Neuronal stem cell (in vitro differentiated cells): Measurements from ENCODE around the gene GLTP.
A peak's percentile ranks its signal among the peaks of the same experiment; 100 is the strongest.

Experiments
- DNase-seq: peaks from one replicate; pipeline ENCODE4 v3.0.0-alpha.2; 2013; ENCODE audit warnings: low spot score
- H2AFZ ChIP-seq: one replicate; pipeline ENCODE4 v1.6.1; 2013; ENCODE audit warnings: mild to moderate bottlenecking, low read length, inconsistent platforms
- H2AK5ac ChIP-seq: 2 replicates; pipeline ENCODE4 v1.6.1; 2013; ENCODE audit warnings: low read depth, mild to moderate bottlenecking, inconsistent platforms, low read length, moderate library complexity, mixed read lengths
- H2BK120ac ChIP-seq: 2 replicates; pipeline ENCODE4 v1.6.1; 2013; ENCODE audit warnings: low read depth, mild to moderate bottlenecking, inconsistent platforms, low read length, moderate library complexity, mixed read lengths
- H2BK12ac ChIP-seq: one replicate; pipeline ENCODE4 v1.6.1; 2013; ENCODE audit warnings: low read length, inconsistent platforms
- H2BK15ac ChIP-seq: 2 replicates; pipeline ENCODE4 v1.6.1; 2013; ENCODE audit warnings: mild to moderate bottlenecking, low read length, inconsistent platforms, mixed read lengths
- H2BK5ac ChIP-seq: one replicate; pipeline ENCODE4 v1.6.1; 2013; ENCODE audit warnings: inconsistent platforms, mild to moderate bottlenecking, low read length, moderate library complexity
- H3K14ac ChIP-seq: one replicate; pipeline ENCODE4 v1.6.1; 2013; ENCODE audit warnings: low read length, inconsistent platforms
- H3K18ac ChIP-seq: 2 replicates; pipeline ENCODE4 v1.6.1; 2013; ENCODE audit warnings: low read length, inconsistent platforms
- H3K23ac ChIP-seq: 2 replicates; pipeline ENCODE4 v1.6.1; 2013; ENCODE audit warnings: low read depth, mild to moderate bottlenecking, mixed read lengths, low read length, inconsistent platforms; ENCODE audit not compliant: poor library complexity
- H3K27ac ChIP-seq: replicated peaks from 3 replicates; pipeline ENCODE4 v1.5.1; 2013; ENCODE audit warnings: low read length, inconsistent platforms
- H3K27me3 ChIP-seq, 3 experiments: 2 replicates each; pipeline ENCODE4 v1.6.1; 2013; ENCODE audit warnings: low read length in 3 of 3, mild to moderate bottlenecking in 2 of 3, inconsistent platforms in 1 of 3, low read depth in 1 of 3, mixed read lengths in 1 of 3, moderate library complexity in 1 of 3; ENCODE audit not compliant: control insufficient read depth in 3 of 3, insufficient read depth in 3 of 3
- H3K36me3 ChIP-seq, 2 donors: replicated peaks in 1 of 2; 2 replicates each; pipeline ENCODE4 v1.6.1; 2013; ENCODE audit warnings: low read length in 2 of 2; ENCODE audit not compliant: control insufficient read depth in 2 of 2, insufficient read depth in 2 of 2
- H3K4ac ChIP-seq: 2 replicates; pipeline ENCODE4 v1.6.1; 2013; ENCODE audit warnings: inconsistent platforms, mild to moderate bottlenecking, low read length, moderate library complexity
- H3K4me1 ChIP-seq, 2 donors: 1 replicate in 1 of 2; 2 replicates in 1 of 2; pipeline ENCODE4 v1.6.1; 2013; ENCODE audit warnings: low read length in 2 of 2, low read depth in 1 of 2; ENCODE audit not compliant: control insufficient read depth in 2 of 2, insufficient read depth in 1 of 2
- H3K4me2 ChIP-seq: one replicate; pipeline ENCODE4 v1.6.1; 2013; ENCODE audit warnings: mild to moderate bottlenecking, low read length, inconsistent platforms; ENCODE audit not compliant: insufficient read depth, poor library complexity, severe bottlenecking
- H3K4me3 ChIP-seq, 2 donors: 2 replicates each; pipeline ENCODE4 v1.5.1; 2013; ENCODE audit warnings: low read length in 2 of 2, mild to moderate bottlenecking in 2 of 2, inconsistent platforms in 1 of 2, moderate library complexity in 1 of 2
- H3K79me1 ChIP-seq: one replicate; pipeline ENCODE4 v1.6.1; 2013; ENCODE audit warnings: low read depth, mild to moderate bottlenecking, inconsistent platforms, low read length, moderate library complexity
- H3K9ac ChIP-seq: one replicate; pipeline ENCODE4 v1.6.1; 2013; ENCODE audit warnings: mild to moderate bottlenecking, low read depth, low read length, inconsistent platforms; ENCODE audit not compliant: poor library complexity
- H3K9me3 ChIP-seq, 2 donors: replicated peaks in 1 of 2; 2 replicates each; pipeline versions ENCODE3 to v1.6.1; 2013; ENCODE audit warnings: low read length in 2 of 2, mild to moderate bottlenecking in 2 of 2, inconsistent platforms in 1 of 2, low read depth in 1 of 2, mixed read lengths in 1 of 2, moderate library complexity in 1 of 2; ENCODE audit not compliant: control insufficient read depth in 2 of 2, insufficient read depth in 1 of 2
- H4K8ac ChIP-seq: one replicate; pipeline ENCODE4 v1.6.1; 2013; ENCODE audit warnings: low read depth, mild to moderate bottlenecking, inconsistent platforms, low read length, moderate library complexity
- H4K91ac ChIP-seq: one replicate; pipeline ENCODE4 v1.6.1; 2013; ENCODE audit warnings: low read length, low read depth, mild to moderate bottlenecking, inconsistent platforms; ENCODE audit not compliant: poor library complexity
- WGBS, 2 donors: extraction: QIAGEN DNeasy Blood & Tissue Kit; methylation state at CpG; one replicate each; pipeline ENCODE4 v1.1.7; 2013; ENCODE audit warnings: missing lambda C conversion rate in 2 of 2, mixed read lengths in 1 of 2; ENCODE audit not compliant: insufficient read length in 2 of 2, insufficient replicate concordance in 1 of 2; ENCODE audit errors: extremely low coverage in 2 of 2; 5-methylcytosine and 5-hydroxymethylcytosine counted together

The GLTP gene

GRCh38 chr12:109910969-109911348, 30.6 kb upstream of the GLTP start:
- no peak overlapping the region for H3K27ac ChIP-seq
- no peak overlapping the region for H3K18ac ChIP-seq
- H2BK12ac ChIP-seq = no peak overlapping the region
- H3K14ac ChIP-seq = no peak overlapping the region
- H3K79me1 ChIP-seq = no peaks in the 10 kb centered on the region
- H3K23ac ChIP-seq = peak overlapping the region; percentile 94
- no peak overlapping the region for H3K4me2 ChIP-seq
- H3K9ac ChIP-seq = peak overlapping the region; percentile 83
- peaks cover 48 to 97% of the 10 kb centered on the region in 2 donors for H3K36me3 ChIP-seq
- no peak overlapping the region for H3K4ac ChIP-seq
- no peak for DNase-seq
- H3K9me3 ChIP-seq = no peaks in the 10 kb centered on the region
- peak overlapping the region; percentile 90 for H4K8ac ChIP-seq
- no peaks in the 10 kb centered on the region for H3K27me3 ChIP-seq
- H2AK5ac ChIP-seq = no peak overlapping the region
- no peak overlapping the region for H2BK120ac ChIP-seq
- H2AFZ ChIP-seq = no peak overlapping the region
- no peak overlapping the region for H3K4me3 ChIP-seq
- no peak overlapping the region for H2BK5ac ChIP-seq
- H4K91ac ChIP-seq = no peak overlapping the region
- no CpG with 5 or more reads among the region's 12 CpGs for WGBS, 2 donors
- no peaks in the 10 kb centered on the region for H3K4me1 ChIP-seq
- no peak overlapping the region for H2BK15ac ChIP-seq

- Histone ChIP-seq H2AK5ac (no peak overlapping the region), H4K91ac (no peak overlapping the region), H2BK5ac (no peak overlapping the region), H2BK15ac (no peak overlapping the region), H3K36me3 (peaks cover 45 to 97% of the 10 kb centered on the region in 2 donors), H3K4me1 (no peaks in the 10 kb centered on the region), H3K27ac (no peak overlapping the region), H2BK120ac (no peak overlapping the region), H2BK12ac (no peak overlapping the region), H3K4ac (no peak overlapping the region), H3K18ac (no peak overlapping the region), H3K79me1 (no peaks in the 10 kb centered on the region), H3K14ac (no peak overlapping the region), H3K4me2 (no peak overlapping the region), H3K4me3 (no peak overlapping the region), H3K27me3 (no peaks in the 10 kb centered on the region), H3K9me3 (no peaks in the 10 kb centered on the region), H3K9ac (no peak overlapping the region), H2AFZ (no peak overlapping the region), H3K23ac (no peak overlapping the region), H4K8ac (no peak overlapping the region)
- DNase-seq = no peak
- no CpG with 5 or more reads among the region's 8 CpGs for WGBS, 2 donors
Observed at GRCh38 chr12:109910254-109910968, 30.1 kb upstream of the GLTP start.

- no peak overlapping the region for H3K27ac ChIP-seq
- H2BK12ac ChIP-seq = no peak overlapping the region
Observed at GRCh38 chr12:109905301-109905700, 25.0 kb upstream of the GLTP start.

GRCh38 chr12:109902891-109903418, 22.6 kb upstream of the GLTP start:
- no CpG with 5 or more reads among the region's 15 CpGs for WGBS, 2 donors
- H2BK120ac ChIP-seq = no peak overlapping the region

More at GRCh38 chr12:109905301-109905700, 25.0 kb upstream of the GLTP start:
- H2BK15ac ChIP-seq = no peak overlapping the region
- no peak overlapping the region for H2AK5ac ChIP-seq
- H2BK120ac ChIP-seq = no peak overlapping the region
- no peak overlapping the region for H2AFZ ChIP-seq
- peaks cover 41 to 76% of the 10 kb centered on the region in 2 donors for H3K36me3 ChIP-seq
- H4K91ac ChIP-seq = no peak overlapping the region
- WGBS, 2 donors = no CpG with 5 or more reads among the region's 10 CpGs
- H3K23ac ChIP-seq = no peak overlapping the region
- H3K4ac ChIP-seq = no peak overlapping the region
- no peak overlapping the region for H3K18ac ChIP-seq
- H3K9me3 ChIP-seq = no peaks in the 10 kb centered on the region
- H3K9ac ChIP-seq = no peak overlapping the region
- H3K14ac ChIP-seq = no peak overlapping the region
- H3K27me3 ChIP-seq = no peaks in the 10 kb centered on the region
- peaks cover 0 to 1% of the 10 kb centered on the region in 2 donors for H3K4me1 ChIP-seq
- no peak for DNase-seq
- H2BK5ac ChIP-seq = peak overlapping the region; percentile 77
- H3K4me2 ChIP-seq = no peak overlapping the region
- H4K8ac ChIP-seq = no peak overlapping the region
- H3K79me1 ChIP-seq = no peaks in the 10 kb centered on the region
- no peak overlapping the region for H3K4me3 ChIP-seq

More at GRCh38 chr12:109902891-109903418, 22.6 kb upstream of the GLTP start:
- peaks cover 36 to 53% of the 10 kb centered on the region in 2 donors for H3K36me3 ChIP-seq
- no peak overlapping the region for H4K91ac ChIP-seq
- no peak overlapping the region for H2BK15ac ChIP-seq
- H2BK5ac ChIP-seq = no peak overlapping the region
- no peaks in the 10 kb centered on the region for H3K79me1 ChIP-seq
- no peak overlapping the region for H3K4me3 ChIP-seq
- no peak overlapping the region for H2AFZ ChIP-seq
- no peak overlapping the region for H3K18ac ChIP-seq
- no peak overlapping the region for H3K27ac ChIP-seq
- peaks cover 3 to 5% of the 10 kb centered on the region in 2 donors for H3K4me1 ChIP-seq
- no peak overlapping the region for H3K14ac ChIP-seq
- DNase-seq = no peak
- no peak overlapping the region for H3K9ac ChIP-seq
- H3K4me2 ChIP-seq = no peak overlapping the region
- H3K23ac ChIP-seq = no peak overlapping the region
- no peak overlapping the region for H4K8ac ChIP-seq
- H2BK12ac ChIP-seq = no peak overlapping the region
- no peaks in the 10 kb centered on the region for H3K9me3 ChIP-seq
- no peak overlapping the region for H2AK5ac ChIP-seq
- no peak overlapping the region for H3K4ac ChIP-seq
- peaks cover 0 to under 1% (median 0%) of the 10 kb centered on the region in 3 experiments for H3K27me3 ChIP-seq
